NK-92 treated with Interleukin-12 subunit alpha and Interleukin-12 subunit beta, amount 100 ng/mL, for 24 hours (cell line): Measurements from ENCODE around the gene MTURN.
A peak's percentile ranks its signal among the peaks of the same experiment; 100 is the strongest.

Source experiments
- DNase-seq: peaks from one replicate; lab custom pipeline; 2025; lab: John Stamatoyannopoulos, UW

Gene MTURN

DNA sequence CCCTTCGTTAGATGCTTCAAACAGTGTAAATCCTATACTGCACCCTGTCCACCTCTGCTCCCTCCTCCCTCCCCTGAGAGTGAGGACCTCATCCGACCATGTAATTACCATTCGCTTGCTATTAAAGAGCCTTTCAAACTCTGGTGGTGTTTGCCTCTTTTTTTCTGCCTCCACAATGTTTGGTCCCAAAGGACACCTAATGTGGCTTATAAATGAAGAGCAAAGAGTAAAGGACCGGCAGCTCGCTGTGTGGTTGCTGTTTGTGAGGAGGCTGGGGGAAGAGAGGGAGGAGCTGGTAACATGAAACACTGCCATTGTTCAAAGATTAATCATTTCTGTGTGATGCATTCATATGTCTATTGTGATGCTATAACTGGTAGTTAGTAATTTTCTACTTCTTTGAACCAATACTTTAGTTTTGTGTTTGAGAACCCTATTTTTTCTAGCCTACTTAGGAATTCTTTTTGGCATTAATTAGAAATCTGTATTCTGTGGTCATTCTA lies 27.9 kb downstream of the MTURN start:
- DNase-seq: no peak

- peak; percentile 16 for DNase-seq
These were observed 28.6 kb downstream of the MTURN start for GRCh38 chr7:30163231-30163894.

GRCh38 chr7:30164567-30164966 lies 29.8 kb downstream of the MTURN start:
- no peak for DNase-seq

DNA sequence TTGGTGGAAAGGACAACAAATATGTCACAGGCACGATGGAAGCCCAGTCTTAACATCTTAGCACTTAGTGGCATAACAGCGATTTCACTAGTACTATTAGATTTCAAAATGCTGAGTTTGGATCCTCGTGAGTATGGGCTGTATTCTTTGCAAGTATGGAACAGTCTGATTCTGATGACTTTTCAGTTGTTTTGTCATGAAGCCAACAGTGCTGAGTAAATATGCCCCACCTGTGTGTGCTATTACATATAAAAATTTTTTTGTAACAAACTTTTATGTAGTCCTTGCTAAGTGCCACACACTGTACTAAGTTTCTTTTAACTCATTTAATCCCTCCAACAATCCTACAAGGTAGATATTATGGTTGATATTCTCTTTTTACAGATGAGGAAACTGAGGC lies 30.8 kb downstream of the MTURN start:
- DNase-seq: no peak

GRCh38 chr7:30166155-30166840 lies 31.5 kb downstream of the MTURN start:
- no peak for DNase-seq

DNA sequence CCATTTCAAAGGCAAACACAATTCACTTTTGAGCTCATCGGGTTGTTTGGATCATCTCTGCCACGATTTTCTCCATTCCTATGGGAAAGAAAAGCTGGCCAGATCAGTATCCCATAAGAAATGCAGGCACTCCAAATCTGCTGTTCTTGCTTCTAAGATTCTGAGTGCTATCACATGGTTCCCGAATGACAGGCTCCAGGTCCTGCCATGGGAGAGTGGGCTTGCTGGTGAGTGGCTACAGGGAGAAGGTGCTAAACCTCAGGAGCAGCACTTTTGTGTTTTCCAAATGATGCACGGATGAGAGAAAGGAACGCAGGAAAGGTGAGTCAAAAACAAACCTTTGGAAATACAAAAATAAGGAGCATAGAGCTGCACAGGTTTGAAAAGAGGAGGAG lies 32.1 kb downstream of the MTURN start:
- no peak for DNase-seq

DNA sequence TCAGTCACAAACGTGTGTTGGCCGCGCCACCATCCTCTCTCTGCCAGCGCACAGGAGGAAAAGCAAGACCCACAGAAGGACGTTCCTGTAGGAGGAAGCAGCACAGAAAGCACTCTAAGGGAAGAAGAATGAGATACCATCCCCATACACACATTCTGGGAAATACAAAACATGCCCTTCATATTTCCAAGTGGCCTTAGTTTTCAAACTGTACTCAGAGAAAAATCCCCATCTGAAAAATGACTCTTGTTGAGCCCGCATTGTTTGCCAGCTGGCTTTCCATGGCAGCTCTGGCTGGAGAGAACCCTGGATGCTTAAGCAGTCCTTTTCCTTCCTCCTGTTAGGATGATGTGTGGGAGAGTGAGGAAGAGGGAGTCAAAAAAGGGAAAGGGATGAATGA lies 33.1 kb downstream of the MTURN start:
- no peak for DNase-seq

DNA sequence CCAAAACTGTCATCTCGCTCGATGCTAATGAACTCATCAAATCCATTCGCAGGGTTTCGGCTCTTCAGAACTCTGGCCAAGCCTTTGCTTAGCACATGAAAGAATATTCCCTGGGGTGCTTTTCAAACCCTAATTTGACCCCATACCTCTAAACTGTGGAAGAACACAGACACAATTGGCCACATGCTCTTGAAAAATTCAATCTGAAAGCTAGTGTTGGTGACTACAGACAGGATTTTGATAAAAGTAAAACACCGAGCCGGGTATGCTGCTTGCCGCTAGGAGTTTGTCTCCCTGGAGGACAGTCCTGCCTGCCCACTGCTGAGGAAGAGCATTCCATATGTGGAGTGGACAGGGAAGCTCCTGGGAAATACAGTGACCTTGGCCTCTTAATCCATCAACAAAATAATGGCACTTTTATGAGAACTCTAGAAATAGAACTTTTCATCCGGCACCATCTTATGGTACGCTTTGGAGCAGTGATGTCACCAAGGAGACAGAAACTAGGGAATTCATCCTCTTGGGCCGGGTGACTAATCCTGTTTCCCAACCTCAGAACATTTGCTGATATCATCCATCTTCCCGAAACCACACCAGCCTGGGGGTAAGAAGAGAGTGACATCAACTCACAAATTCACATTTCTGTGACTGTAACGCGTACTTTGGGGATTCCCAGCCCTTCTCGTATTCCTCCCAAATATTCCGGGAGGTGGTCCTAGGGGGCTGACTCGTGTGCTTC lies 34.2 kb downstream of the MTURN start:
- DNase-seq: no peak

GRCh38 chr7:30169579-30169978 lies 34.8 kb downstream of the MTURN start:
- no peak for DNase-seq

- no peak for DNase-seq
These were observed 35.9 kb downstream of the MTURN start for GRCh38 chr7:30170476-30171205.

DNA sequence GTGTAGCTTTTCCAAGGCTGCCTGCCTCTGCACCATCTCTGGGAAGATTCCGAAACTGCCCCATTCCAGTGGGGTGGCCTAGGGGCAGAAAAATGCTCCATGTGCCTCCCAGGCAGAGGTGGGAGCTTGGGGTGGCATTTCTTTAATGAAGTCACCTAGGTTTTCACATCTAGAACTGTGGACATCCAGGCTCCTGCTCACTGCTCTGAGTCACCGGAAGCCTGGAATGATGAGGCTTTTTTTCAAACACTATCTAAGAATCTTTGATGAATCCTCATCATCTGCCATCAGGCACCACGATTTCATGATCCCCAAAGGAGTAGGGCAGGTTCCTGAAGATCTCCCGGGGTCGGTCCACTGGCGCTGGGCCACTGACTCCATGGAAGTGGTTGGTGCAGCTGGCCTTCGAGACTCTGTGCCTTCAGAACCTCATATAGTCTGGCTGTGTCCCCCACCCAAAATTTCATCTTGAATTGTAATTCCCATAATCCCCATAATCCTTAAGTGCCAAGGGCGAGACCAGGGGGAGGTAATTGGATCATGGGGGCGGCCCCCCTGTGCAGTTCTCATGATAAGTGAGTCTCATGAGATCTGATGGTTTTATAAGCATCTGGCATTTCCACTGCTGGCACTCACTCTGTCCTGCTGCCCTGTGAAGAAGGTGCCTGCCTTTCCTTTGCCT lies 37.1 kb downstream of the MTURN start:
- no peak for DNase-seq

- no peak for DNase-seq
These were observed 37.7 kb downstream of the MTURN start for GRCh38 chr7:30172451-30172850.

GRCh38 chr7:30173058-30173897 lies 38.5 kb downstream of the MTURN start:
- no peak for DNase-seq

DNA sequence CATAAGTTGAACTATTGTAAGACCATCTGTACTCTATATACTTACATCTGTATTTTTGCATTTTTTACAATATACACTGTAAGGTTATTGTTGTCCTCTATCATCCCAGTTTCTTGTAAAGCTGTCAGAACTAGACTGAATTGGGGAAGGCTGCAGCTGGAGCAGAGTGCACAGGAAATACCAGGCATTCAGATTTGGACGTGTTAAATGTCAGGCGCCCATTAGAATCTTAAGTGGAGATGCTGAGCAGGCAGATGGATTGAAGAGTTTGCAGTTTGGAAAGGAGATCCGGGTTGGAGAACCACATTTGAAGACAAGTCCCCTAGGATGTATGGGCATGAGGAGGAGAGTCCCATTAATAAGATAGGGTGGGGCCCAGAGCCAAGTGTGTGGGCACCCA lies 40.4 kb downstream of the MTURN start:
- no peak for DNase-seq

DNA sequence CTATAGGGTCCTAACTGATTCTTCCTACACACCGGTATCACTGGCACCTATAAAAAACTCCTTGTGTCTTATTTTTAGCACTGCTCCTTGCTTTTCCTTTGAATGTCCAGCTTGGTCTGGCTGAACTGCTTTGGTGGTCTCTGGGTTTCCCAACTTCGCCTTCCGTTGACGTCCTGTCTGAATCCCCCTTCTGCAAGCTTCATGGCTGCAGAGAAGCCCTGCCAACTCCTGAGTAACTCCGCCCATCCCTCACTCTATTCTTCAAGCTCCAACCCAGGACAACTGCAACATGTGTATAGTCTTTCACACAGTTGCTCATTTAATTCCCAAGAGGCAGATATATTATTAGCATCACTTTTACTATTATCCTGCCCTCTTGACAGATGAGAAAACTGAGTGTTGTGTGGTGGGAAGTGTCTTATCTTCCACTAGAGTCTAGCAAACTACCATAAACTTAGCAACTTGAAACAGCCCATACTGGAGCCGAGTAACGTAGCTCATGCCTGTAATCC lies 40.9 kb downstream of the MTURN start:
- no peak for DNase-seq

DNA sequence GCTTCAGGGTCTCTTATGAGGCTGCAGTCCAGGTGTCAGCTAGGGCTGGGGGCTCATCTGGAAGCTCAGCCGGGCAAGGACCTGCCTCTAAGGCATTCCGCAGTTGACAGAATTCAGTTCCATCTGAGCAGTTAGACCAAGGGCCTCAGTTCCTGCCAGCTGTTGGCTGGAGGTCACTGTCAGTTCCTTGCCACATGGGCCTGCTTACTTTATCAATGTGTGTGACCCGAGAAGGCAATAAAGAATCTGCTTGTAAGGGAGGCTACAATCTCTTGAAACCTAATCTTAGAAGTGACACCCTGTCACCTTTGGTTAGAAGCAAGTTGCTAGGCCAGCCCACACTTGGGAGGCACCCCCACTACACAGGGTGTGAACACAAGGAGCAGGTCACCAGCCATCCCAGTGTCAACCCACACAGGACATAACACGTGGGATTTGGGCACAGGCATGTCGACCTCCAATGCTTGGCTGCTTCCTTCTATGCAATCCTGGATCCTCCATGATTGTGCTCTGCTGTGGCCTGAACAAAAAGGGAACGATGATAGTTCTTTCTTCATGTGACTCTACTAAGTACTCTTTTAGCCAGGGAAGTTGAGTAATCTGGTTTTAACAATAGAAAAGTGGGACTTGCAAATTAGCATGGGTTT lies 41.8 kb downstream of the MTURN start:
- peak; percentile 4 for DNase-seq

DNA sequence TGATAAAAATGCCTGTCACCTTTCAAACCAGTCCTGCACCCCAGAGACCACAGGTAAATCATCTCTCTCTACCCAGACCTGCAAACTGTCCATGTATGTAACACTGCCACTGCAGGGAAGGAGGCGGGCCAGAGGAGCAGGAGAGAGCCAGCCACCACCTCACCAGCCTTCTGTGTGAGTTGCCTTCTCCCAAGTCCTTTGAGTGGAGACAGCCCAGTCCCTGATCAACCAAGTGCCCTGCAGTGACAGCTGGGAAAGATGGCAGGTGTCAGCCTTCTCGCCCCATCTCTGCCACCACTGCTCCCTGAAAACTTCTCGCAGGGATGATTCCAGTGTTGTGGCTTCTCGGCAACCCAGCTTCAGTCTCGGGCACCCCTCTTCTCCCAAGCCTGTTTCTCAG lies 42.4 kb downstream of the MTURN start:
- no peak for DNase-seq

DNA sequence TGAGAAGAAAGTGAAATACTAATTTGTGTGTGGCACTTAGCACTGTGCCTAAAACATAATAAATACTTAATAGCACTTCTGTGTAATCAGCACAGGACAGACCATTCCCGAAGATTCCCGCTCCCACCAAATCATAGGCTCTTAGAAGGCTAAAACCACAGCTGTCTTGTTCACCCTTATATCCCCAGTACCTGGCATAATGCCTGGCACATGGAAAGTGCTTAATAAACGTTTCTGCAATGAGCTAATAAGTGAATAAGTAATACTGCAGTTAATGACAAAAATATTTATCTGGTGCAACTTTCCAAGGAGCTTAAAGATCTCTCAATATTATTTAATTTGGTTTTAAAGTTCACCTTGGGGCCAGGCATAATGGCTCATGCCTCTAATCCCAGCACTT lies 43.2 kb downstream of the MTURN start:
- no peak for DNase-seq

GRCh38 chr7:30178748-30179436 lies 44.1 kb downstream of the MTURN start:
- DNase-seq: no peak

GRCh38 chr7:30180718-30181117 lies 45.9 kb downstream of the MTURN start:
- no peak for DNase-seq
